Thoracic aorta (tissue), 2 donors: ENCODE data around the gene ENOX1. TPM values are rescaled to one million over a fixed set of nuclear protein-coding genes. Genes with fewer than 3 reads are reported as not detected.
A peak's percentile ranks its signal among the peaks of the same experiment; 100 is the strongest.

Experiments
- ATAC-seq: fragments of 150-250 bp; one replicate; pipeline ENCODE4 v1.8.0; 2017; ENCODE audit warnings: low read depth; ENCODE audit not compliant: insufficient number of reproducible peaks, low FRiP score
- DNase-seq: peaks from one replicate; pipeline ENCODE4 v3.0.0-alpha.2; 2020; ENCODE audit warnings: low spot score
- H3K27ac ChIP-seq, 2 donors: fragments of 200-600 bp; sonication (generic); 1 replicate in 1 of 2; 2 replicates in 1 of 2; pipeline ENCODE4 v1.5.1; 2016; ENCODE audit warnings: mild to moderate bottlenecking in 2 of 2, moderate library complexity in 2 of 2
- H3K27me3 ChIP-seq: fragments of 200-600 bp; sonication (generic); replicated peaks from 2 replicates; pipeline ENCODE4 v1.6.0; 2016; ENCODE audit warnings: mild to moderate bottlenecking; ENCODE audit not compliant: insufficient read depth
- H3K36me3 ChIP-seq: fragments of 200-600 bp; sonication (generic); one replicate; pipeline ENCODE4 v1.5.1; 2016
- H3K4me1 ChIP-seq, 2 donors: fragments of 200-600 bp; sonication (generic); 1 replicate in 1 of 2; 2 replicates in 1 of 2; pipeline versions ENCODE4 v1.5.1 to v1.6.0; 2016; ENCODE audit warnings: low read depth in 2 of 2, mild to moderate bottlenecking in 1 of 2; ENCODE audit not compliant: control insufficient read depth in 1 of 2
- H3K4me3 ChIP-seq: fragments of 200-600 bp; sonication (generic); 2 replicates; pipeline ENCODE4 v1.5.1; 2016; ENCODE audit warnings: mild to moderate bottlenecking
- H3K9me3 ChIP-seq: fragments of 200-600 bp; sonication (generic); 2 replicates; pipeline ENCODE4 v1.5.1; 2016
- total RNA-seq, 2 donors: library from RNA; depleted of rRNA; stranded (reverse); fragments of >200 nt; gene quantifications; one replicate each; pipeline versions ENCODE4 v1.1.0 to v1.2.3, GENCODE V29; 2016
- TF ChIP-seq, protein P1 (sequence below): fragments of 200-600 bp; sonication (generic); IDR thresholded peaks from one replicate; pipeline ENCODE4 v1.5.1; 2019; ENCODE audit warnings: antibody characterized with exemption

ENOX1 gene
- total RNA-seq, 2 donors from 2014 or later: 0.41 to 2.3 TPM

DNA sequence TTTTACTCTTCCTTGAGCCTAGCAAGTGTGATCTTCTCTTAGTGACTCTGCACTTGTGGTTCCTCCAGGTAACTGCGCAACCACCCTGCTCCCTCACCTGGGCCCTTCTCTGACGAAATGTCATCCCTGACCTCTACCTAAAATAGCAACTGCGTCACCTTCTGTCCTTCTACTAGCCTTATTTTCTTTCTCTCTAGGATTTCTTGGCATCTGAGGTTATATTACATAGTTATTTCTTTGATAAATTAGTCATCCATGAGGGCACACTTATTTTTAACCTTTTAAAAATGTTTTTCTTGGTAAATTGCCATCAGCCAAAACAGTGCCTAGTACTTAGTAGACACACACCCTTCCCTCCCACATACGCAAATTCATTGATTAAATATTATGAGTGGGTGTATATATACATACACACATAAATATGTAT, 355.5 kb downstream of the ENOX1 start:
- Histone ChIP-seq H3K4me1 (peaks cover 4 to 36% of the 10 kb centered on the region in 2 donors), H3K27ac (no peak overlapping the region), H3K4me3 (peak overlapping the region; percentile 18), H3K36me3 (no peaks in the 10 kb centered on the region), H3K27me3 (no peaks in the 10 kb centered on the region), H3K9me3 (no peaks in the 10 kb centered on the region)
- TF ChIP-seq, protein P1, sequence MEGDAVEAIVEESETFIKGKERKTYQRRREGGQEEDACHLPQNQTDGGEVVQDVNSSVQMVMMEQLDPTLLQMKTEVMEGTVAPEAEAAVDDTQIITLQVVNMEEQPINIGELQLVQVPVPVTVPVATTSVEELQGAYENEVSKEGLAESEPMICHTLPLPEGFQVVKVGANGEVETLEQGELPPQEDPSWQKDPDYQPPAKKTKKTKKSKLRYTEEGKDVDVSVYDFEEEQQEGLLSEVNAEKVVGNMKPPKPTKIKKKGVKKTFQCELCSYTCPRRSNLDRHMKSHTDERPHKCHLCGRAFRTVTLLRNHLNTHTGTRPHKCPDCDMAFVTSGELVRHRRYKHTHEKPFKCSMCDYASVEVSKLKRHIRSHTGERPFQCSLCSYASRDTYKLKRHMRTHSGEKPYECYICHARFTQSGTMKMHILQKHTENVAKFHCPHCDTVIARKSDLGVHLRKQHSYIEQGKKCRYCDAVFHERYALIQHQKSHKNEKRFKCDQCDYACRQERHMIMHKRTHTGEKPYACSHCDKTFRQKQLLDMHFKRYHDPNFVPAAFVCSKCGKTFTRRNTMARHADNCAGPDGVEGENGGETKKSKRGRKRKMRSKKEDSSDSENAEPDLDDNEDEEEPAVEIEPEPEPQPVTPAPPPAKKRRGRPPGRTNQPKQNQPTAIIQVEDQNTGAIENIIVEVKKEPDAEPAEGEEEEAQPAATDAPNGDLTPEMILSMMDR: no peak
- DNase-seq (no peak), ATAC-seq (peak; percentile 49)

DNA sequence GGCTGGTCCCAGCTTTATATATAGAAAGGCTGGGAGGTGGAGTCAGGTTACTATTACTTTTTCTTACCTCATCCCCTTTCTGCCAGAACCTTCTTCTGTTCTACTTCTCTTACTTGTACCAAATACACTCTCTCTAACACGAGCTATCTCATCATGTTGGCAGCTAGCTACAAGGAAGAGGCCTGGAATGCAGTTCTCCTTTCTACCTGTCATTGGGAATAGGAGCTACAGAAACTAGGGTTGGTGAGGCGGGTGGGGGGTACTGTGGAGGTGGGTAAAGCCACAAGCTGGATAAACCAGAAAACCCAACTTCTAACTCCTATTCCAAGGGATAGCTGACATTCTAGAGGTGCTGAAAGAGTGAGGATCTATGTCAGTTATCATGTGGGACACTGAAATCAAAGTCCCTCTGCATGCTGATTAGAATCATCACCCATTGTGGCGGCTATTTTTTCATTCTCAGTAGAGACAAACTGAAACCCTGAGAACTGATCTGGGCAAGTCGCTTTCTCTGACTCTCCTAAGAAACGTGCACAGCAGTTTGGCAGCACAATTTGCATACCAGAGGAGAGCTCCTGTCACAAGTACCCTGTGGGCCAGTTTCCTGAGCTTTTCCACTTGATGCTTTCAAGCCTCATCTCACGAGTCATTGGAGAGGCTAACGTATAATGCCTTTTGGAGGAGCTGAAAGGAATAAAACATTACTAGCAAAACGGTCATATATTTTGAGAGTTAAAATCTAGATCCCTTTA, 358.1 kb downstream of the ENOX1 start:
- ATAC-seq (no peak), DNase-seq (no peak)
- Histone ChIP-seq H3K4me3 (no peak overlapping the region), H3K27me3 (no peaks in the 10 kb centered on the region), H3K36me3 (no peaks in the 10 kb centered on the region), H3K27ac (no peak overlapping the region), H3K9me3 (no peaks in the 10 kb centered on the region), H3K4me1 (peaks cover 4 to 31% of the 10 kb centered on the region in 2 donors)
- TF ChIP-seq, protein P1: no peak

DNA sequence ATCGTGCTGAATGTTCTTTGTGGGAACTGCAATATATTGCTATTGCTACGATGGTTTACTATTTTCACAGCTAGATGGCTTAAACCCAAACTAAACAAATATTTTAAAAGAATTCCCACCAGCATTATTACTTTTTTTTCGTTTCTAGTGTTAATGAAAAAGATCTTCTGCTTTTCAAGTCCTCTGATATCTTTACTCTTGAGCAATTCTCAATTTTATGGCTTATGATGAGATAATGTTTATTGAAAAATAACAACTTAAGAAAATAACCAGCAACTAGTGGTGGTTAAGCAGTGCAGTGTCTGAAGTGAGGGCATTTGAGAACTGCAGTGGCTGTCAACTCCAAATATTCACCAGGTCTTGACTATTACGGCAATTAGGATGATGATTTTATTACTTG, 360.4 kb downstream of the ENOX1 start:
- H3K4me3 ChIP-seq: no peak overlapping the region
- H3K36me3 ChIP-seq: no peaks in the 10 kb centered on the region
- TF ChIP-seq, protein P1: no peak
- H3K4me1 ChIP-seq: peaks cover 0 to 8% of the 10 kb centered on the region in 2 donors
- H3K9me3 ChIP-seq: no peaks in the 10 kb centered on the region
- ATAC-seq (no peak), DNase-seq (no peak)
- H3K27ac ChIP-seq: no peak overlapping the region
- H3K27me3 ChIP-seq: no peaks in the 10 kb centered on the region

DNA sequence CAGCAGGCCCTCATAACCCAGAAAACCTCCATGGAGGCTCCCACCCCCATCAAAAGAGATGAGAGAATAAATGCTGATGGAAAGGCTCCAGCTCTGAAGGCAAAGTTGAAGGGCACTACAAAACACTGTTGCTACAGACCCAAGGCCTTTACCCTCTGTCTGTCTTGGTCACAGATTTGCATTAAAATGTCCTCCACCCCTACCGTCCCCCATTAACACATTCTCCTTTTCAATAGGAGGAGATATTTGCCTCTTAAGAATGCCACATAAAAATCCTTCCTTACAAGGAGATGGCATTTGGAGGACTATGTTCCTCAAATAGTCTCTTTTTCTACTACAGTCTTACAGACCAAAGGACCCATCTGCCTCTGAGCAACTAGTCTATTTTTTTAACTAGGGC, 361.5 kb downstream of the ENOX1 start:
- H3K27ac ChIP-seq: no peak overlapping the region
- DNase-seq: no peak
- H3K36me3 ChIP-seq: no peaks in the 10 kb centered on the region
- no peak for ATAC-seq
- H3K4me3 ChIP-seq: no peak overlapping the region
- TF ChIP-seq, protein P1: no peak
- H3K4me1 ChIP-seq: no peaks in the 10 kb centered on the region
- no peaks in the 10 kb centered on the region for H3K27me3 ChIP-seq
- no peaks in the 10 kb centered on the region for H3K9me3 ChIP-seq

DNA sequence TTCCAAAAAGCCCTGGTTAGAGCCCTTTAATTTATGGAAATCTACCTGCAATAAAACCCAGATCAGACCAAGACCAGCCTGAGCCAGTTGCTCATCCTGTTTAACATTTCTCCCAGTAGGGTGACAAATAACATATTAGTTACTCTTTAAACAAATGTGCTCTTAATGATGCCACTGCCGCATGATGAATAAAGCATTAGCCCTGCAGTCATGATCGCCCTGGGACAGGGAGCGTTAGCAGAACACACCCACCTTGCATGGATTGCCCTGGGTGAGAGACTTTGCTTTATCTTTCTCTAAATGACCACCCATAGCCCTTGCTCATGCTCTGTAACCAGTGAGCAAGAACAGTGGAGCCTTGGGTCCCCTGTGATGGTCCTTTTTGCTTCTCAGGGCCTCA, 362.4 kb downstream of the ENOX1 start:
- Histone ChIP-seq H3K27ac (no peak overlapping the region), H3K9me3 (no peaks in the 10 kb centered on the region), H3K27me3 (no peaks in the 10 kb centered on the region), H3K4me1 (no peaks in the 10 kb centered on the region), H3K36me3 (no peaks in the 10 kb centered on the region), H3K4me3 (no peak overlapping the region)
- TF ChIP-seq, protein P1: no peak
- ATAC-seq: no peak
- DNase-seq: no peak
